CD4-positive, alpha-beta T cell treated with Interleukin-17A for 4 hours (primary cell): ENCODE data around the gene OR2A12.
"Not testable (repeated sequence)": the region's sequence is repeated elsewhere in the genome, so short reads cannot be mapped to it uniquely, and the experiment has no call there.

ENCODE experiments used
- DNase-seq: peaks from one replicate; pipeline ENCODE4 v3.0.0-alpha.2; 2020; ENCODE audit warnings: mixed read lengths

The OR2A12 gene

GRCh38 chr7:144085978-144086377 lies at the start of gene OR2A12:
Gene OR2A12, plus strand, starts transcription at chr7:144086278. Its CDS starts 8,830 bp downstream, at chr7:144095108.
- DNase-seq: no peak

- no peak for DNase-seq
Observed at GRCh38 chr7:144036302-144036885, 49.7 kb upstream of the OR2A12 start.

GRCh38 chr7:144037414-144038035 lies 48.6 kb upstream of the OR2A12 start:
- no peak for DNase-seq

GRCh38 chr7:144038887-144039286 lies 47.2 kb upstream of the OR2A12 start:
- no peak for DNase-seq

- no peak for DNase-seq
Observed at GRCh38 chr7:144048648-144049047, 37.4 kb upstream of the OR2A12 start, which contains the start of gene OR2A5. Gene OR2A5, plus strand, starts transcription at chr7:144048948. Its CDS starts 1,454 bp downstream, at chr7:144050402.

GRCh38 chr7:144049491-144049890 lies 36.6 kb upstream of the OR2A12 start:
- DNase-seq: no peak

- DNase-seq: no peak
Observed at GRCh38 chr7:144050093-144050492, 36.0 kb upstream of the OR2A12 start.

- not testable (repeated sequence) for DNase-seq
Observed at GRCh38 chr7:144050884-144051283, 35.2 kb upstream of the OR2A12 start.

GRCh38 chr7:144057954-144058353 lies 28.1 kb upstream of the OR2A12 start:
- DNase-seq: no peak

- DNase-seq: no peak
Observed at GRCh38 chr7:144063710-144064109, 22.4 kb upstream of the OR2A12 start.

- no peak for DNase-seq
Observed at GRCh38 chr7:144069511-144069910, 16.6 kb upstream of the OR2A12 start, which contains the start of gene OR2A25. Gene OR2A25, plus strand, starts transcription at chr7:144069811. Its CDS starts 4,409 bp downstream, at chr7:144074220.

GRCh38 chr7:144069953-144070352 lies 16.1 kb upstream of the OR2A12 start:
- DNase-seq: no peak

- no peak for DNase-seq
Observed at GRCh38 chr7:144074374-144074773, 11.7 kb upstream of the OR2A12 start.

GRCh38 chr7:144086730-144087129 lies 652 bp downstream of the OR2A12 start:
- DNase-seq: no peak

GRCh38 chr7:144087230-144087629 lies 1.2 kb downstream of the OR2A12 start:
- no peak for DNase-seq

GRCh38 chr7:144090667-144091066 lies 4.6 kb downstream of the OR2A12 start:
- DNase-seq: no peak

GRCh38 chr7:144098776-144099175 lies 12.7 kb downstream of the OR2A12 start:
- no peak for DNase-seq

GRCh38 chr7:144100607-144101006 lies 14.5 kb downstream of the OR2A12 start:
- DNase-seq: no peak

- no peak for DNase-seq
Observed at GRCh38 chr7:144102041-144102440, 16.0 kb downstream of the OR2A12 start.

GRCh38 chr7:144105211-144105610 lies 19.1 kb downstream of the OR2A12 start:
- DNase-seq: no peak

GRCh38 chr7:144109283-144109682 lies 23.2 kb downstream of the OR2A12 start, which contains the start of gene OR2A2:
Gene OR2A2, plus strand, starts transcription at chr7:144109583. Its CDS starts 0 bp downstream, at chr7:144109583.
- no peak for DNase-seq

GRCh38 chr7:144110272-144110671 lies 24.2 kb downstream of the OR2A12 start:
- no peak for DNase-seq

- no peak for DNase-seq
Observed at GRCh38 chr7:144113651-144114050, 27.6 kb downstream of the OR2A12 start.

GRCh38 chr7:144118341-144118740 lies 32.3 kb downstream of the OR2A12 start:
- no peak for DNase-seq

- no peak for DNase-seq
Observed at GRCh38 chr7:144122876-144123275, 36.8 kb downstream of the OR2A12 start, which contains the start of gene OR2A14. Gene OR2A14, plus strand, starts transcription at chr7:144123176. Its CDS starts 5,937 bp downstream, at chr7:144129113.
